HuH-7.5 (cell line): ENCODE data around the gene CD46.

ENCODE experiments used
- DNase-seq: peaks from one replicate; pipeline ENCODE4 v3.0.0; 2011; ENCODE audit warnings: low spot score

CD46 gene

GRCh38 chr1:207828485-207829158 lies 76.8 kb downstream of the CD46 start:
- DNase-seq = peak; percentile 53

GRCh38 chr1:207829576-207829975 lies 77.7 kb downstream of the CD46 start:
- no peak for DNase-seq

- no peak for DNase-seq
Observed at GRCh38 chr1:207830788-207831187, 78.9 kb downstream of the CD46 start.

- DNase-seq = no peak
Observed at GRCh38 chr1:207831517-207832327, 79.9 kb downstream of the CD46 start.

- no peak for DNase-seq
Observed at GRCh38 chr1:207832796-207833195, 80.9 kb downstream of the CD46 start.

GRCh38 chr1:207833381-207833780 lies 81.5 kb downstream of the CD46 start:
- DNase-seq = no peak

- DNase-seq = no peak
Observed at GRCh38 chr1:207833956-207834660, 82.3 kb downstream of the CD46 start.

GRCh38 chr1:207835958-207836357 lies 84.1 kb downstream of the CD46 start:
- no peak for DNase-seq

- no peak for DNase-seq
Observed at GRCh38 chr1:207836591-207837347, 84.9 kb downstream of the CD46 start.

GRCh38 chr1:207837673-207838072 lies 85.8 kb downstream of the CD46 start:
- DNase-seq = no peak

- no peak for DNase-seq
Observed at GRCh38 chr1:207838156-207839082, 86.6 kb downstream of the CD46 start.

GRCh38 chr1:207839083-207839413 lies 87.2 kb downstream of the CD46 start:
- DNase-seq = no peak

GRCh38 chr1:207840380-207840779 lies 88.5 kb downstream of the CD46 start:
- no peak for DNase-seq

GRCh38 chr1:207841293-207841692 lies 89.4 kb downstream of the CD46 start:
- no peak for DNase-seq

GRCh38 chr1:207841901-207842300 lies 90.0 kb downstream of the CD46 start:
- no peak for DNase-seq

GRCh38 chr1:207842506-207842905 lies 90.7 kb downstream of the CD46 start:
- DNase-seq = no peak

- DNase-seq = no peak
Observed at GRCh38 chr1:207844371-207844770, 92.5 kb downstream of the CD46 start.
